Stimulated activated CD4-positive, alpha-beta T cell treated with anti-CD3 and anti-CD28 coated beads, TNF-alpha, amount 100 ng/mL, for 1 hour (primary cell): Measurements from ENCODE around the gene EXOC4.
"Not testable (repeated sequence)": the region's sequence is repeated elsewhere in the genome, so short reads cannot be mapped to it uniquely, and the experiment has no call there.

Experiments
- DNase-seq, 3 donors: peaks; one replicate each; pipeline ENCODE4 v3.0.0-alpha.2; 2020; ENCODE audit warnings: low read depth in 3 of 3, low spot score in 1 of 3

EXOC4 gene

DNA sequence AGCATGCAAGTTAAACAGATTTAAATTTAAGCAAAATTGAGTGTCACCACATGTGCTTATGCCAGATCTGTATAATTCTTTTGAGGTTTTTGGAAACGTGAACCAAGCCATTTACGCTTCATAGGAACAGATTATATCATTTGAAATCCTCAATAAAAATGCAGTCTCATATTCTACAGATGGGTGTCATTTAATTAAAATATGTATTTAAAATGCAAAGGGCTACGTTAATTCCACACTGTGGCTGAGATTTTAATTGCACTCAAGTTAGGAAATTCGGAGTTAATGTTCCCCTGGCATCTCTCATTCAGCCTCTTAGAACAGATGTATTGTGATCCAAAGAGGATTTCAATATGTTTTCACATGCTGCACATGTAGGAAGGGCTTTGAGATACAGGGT, 709.8 kb downstream of the EXOC4 start:
- DNase-seq, result no peak

DNA sequence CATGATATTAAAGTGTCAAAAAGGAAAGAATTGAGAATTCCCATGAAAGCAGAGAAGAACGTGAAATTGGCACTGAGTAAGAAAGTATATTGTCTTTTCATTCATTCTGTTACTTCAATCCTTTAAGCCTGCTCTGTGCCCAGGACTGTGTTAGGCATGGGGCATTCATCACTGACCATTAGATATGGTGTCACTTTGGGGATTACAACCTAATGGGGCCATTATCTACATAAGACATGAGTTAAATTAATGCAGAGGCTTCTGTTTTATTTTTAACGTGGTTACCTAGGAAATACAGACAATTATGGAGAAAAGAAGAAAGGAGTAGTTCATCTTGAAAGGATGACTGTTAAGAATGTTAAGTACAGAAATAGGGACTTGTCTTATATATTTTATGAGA, 710.8 kb downstream of the EXOC4 start:
- no peak for DNase-seq

GRCh38 chr7:133971625-133972024, 718.7 kb downstream of the EXOC4 start:
- no peak for DNase-seq

GRCh38 chr7:133973710-133974109, 720.8 kb downstream of the EXOC4 start:
- no peak for DNase-seq

DNA sequence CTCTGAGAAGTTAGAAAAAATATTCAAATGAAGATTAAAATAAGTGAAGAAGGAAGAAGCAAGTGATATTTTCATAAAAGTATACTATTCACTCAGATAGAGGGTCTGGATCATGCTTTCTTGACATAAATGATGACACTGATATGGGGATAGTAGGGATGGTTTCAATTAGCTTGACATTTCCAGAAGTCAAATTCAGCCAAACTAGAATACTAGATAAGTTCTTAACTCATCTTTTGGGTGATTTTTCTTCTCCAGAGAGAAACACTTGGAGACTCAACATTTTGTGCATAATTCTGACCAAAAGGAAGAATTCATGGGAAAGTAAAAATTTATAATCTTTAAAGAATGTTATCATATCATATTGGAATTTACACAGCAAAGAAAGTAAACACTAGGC, 722.3 kb downstream of the EXOC4 start:
- DNase-seq, result no peak

GRCh38 chr7:133976140-133976539, 723.3 kb downstream of the EXOC4 start:
- no peak for DNase-seq

GRCh38 chr7:133977409-133978274, 724.8 kb downstream of the EXOC4 start:
- DNase-seq, result no peak

- DNase-seq, result no peak
Measured at GRCh38 chr7:133978502-133979295, 725.8 kb downstream of the EXOC4 start.

- no peak for DNase-seq
Measured at GRCh38 chr7:133980804-133981203, 727.9 kb downstream of the EXOC4 start.

DNA sequence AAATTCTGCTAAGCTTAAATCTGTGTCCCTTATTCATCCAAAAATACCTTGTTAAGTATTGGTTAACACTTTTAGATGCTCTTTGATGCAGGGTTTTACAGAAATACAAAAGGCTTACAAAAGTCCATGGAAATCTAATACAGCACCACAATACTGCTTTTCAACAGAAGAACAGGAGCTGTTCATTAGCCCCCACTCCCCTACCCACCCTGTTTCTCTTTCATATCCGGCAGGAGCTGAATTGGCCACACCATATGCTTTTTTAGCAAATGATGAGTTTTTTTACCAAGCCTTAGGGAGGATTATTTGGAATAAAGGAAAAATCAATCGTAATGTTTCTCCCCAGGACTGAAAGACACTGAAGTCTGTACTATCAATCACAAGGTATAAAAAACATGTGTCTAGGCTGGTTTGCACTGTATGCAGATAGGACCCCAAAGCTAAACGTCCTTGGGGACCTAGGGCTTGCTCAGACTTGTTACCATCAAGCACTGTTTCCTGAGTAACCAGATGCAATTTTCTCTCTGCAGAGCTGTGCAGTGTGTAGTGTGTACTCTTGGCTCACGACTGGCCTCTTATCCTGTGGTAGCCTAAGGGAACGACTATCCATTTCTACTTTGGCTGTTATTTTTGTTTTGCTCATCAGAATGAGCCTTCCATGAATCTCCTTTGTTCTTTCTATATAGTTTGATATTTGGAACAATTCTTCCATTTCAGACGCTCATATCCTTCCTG, 731.0 kb downstream of the EXOC4 start:
- DNase-seq, result no peak

GRCh38 chr7:133985300-133985699, 732.4 kb downstream of the EXOC4 start:
- no peak for DNase-seq

DNA sequence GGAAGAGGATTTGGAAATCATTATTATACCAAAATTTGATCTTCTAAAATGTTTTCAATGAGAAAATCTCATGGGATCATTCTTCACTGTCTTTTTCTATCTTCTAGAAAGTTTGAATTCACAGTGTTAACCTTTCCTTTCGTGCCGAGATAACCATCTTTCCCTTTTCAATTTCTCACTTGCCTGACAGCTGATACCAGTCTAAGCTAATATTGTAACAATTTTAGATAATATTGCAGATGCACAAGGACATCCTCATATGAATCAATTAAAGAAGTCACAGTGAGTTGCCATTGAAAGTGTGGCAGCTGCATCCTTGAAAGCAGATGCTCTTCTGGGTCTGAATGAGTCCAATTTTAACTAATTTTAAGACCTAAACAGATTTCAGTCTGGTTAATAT, 734.7 kb downstream of the EXOC4 start:
- no peak for DNase-seq

DNA sequence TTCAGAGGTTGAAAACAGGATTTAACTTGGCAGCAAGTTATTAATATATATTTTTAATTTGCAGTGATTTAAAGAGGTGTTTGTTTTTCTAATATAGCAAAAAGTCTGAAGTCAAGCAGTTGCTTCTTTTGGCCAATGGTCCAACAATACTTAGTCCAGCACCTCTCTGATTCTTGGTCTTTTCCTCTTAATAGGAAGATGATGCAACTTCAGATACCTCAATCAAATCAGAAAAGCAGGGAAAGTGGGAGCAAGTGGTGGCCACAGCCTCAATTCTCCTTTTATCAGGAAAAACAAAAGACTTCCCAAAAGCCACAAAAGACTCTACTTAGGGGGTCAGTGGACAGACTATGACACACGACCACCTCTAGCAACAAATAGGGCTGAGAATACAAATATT, 740.7 kb downstream of the EXOC4 start:
- no peak for DNase-seq

GRCh38 chr7:133994100-133994499, 741.2 kb downstream of the EXOC4 start:
- not testable (repeated sequence) for DNase-seq

GRCh38 chr7:133997463-133997862, 744.6 kb downstream of the EXOC4 start:
- no peak for DNase-seq

- DNase-seq, result no peak
Measured at GRCh38 chr7:133999178-133999577, 746.3 kb downstream of the EXOC4 start.

GRCh38 chr7:134004829-134005505, 752.1 kb downstream of the EXOC4 start:
- no peak for DNase-seq

- no peak for DNase-seq
Measured at GRCh38 chr7:134009314-134010110, 756.6 kb downstream of the EXOC4 start.

- no peak for DNase-seq
Measured at GRCh38 chr7:134013249-134013648, 760.4 kb downstream of the EXOC4 start.

GRCh38 chr7:134014935-134015334, 762.1 kb downstream of the EXOC4 start:
- DNase-seq, result no peak
